Activated naive CD4-positive, alpha-beta T cell treated with anti-CD3 and anti-CD28 coated beads, Interleukin-2, amount 50 U/mL, for 24 hours (primary cell): ENCODE results near the gene MACROD2.

Experiments
- H3K27ac Mint-ChIP-seq: one replicate; pipeline ENCODE4 v1.8.0; 2021; ENCODE audit warnings: mild to moderate bottlenecking, mixed read lengths
- H3K27me3 Mint-ChIP-seq: one replicate; pipeline ENCODE4 v1.8.0; 2021; ENCODE audit warnings: mixed read lengths
- H3K36me3 Mint-ChIP-seq: one replicate; pipeline ENCODE4 v1.8.0; 2021; ENCODE audit warnings: mixed read lengths
- H3K4me1 Mint-ChIP-seq: one replicate; pipeline ENCODE4 v1.8.0; 2021; ENCODE audit warnings: mixed read lengths
- H3K4me3 Mint-ChIP-seq: one replicate; pipeline ENCODE4 v1.8.0; 2021; ENCODE audit warnings: mild to moderate bottlenecking, mixed read lengths
- H3K9me3 Mint-ChIP-seq: one replicate; pipeline ENCODE4 v1.8.0; 2021; ENCODE audit warnings: mixed read lengths

Gene MACROD2

DNA sequence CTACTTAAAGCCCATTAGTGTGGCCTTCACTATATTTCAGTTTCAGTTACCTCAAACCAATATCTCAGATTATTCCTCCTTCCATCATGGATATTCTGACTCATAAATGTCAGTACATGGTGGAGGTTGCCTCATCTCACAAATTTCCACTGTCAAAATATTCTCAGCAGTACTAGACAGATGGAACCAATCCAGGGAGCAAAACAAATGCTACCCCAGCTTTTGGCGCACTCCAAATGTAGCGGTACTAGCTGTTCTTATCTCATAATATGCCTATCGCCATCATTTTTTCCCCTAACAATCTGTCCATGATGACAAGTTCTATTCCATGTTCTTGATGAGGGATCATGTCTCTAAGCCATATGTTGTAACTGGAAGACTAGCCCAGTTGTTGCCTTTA is 1551.8 kb downstream of the MACROD2 start:
- no peak overlapping the region for H3K4me3 Mint-ChIP-seq
- peaks cover 9% of the 10 kb centered on the region for H3K9me3 Mint-ChIP-seq
- H3K27me3 Mint-ChIP-seq = no peaks in the 10 kb centered on the region
- no peaks in the 10 kb centered on the region for H3K36me3 Mint-ChIP-seq
- no peaks in the 10 kb centered on the region for H3K4me1 Mint-ChIP-seq
- H3K27ac Mint-ChIP-seq = no peak overlapping the region

DNA sequence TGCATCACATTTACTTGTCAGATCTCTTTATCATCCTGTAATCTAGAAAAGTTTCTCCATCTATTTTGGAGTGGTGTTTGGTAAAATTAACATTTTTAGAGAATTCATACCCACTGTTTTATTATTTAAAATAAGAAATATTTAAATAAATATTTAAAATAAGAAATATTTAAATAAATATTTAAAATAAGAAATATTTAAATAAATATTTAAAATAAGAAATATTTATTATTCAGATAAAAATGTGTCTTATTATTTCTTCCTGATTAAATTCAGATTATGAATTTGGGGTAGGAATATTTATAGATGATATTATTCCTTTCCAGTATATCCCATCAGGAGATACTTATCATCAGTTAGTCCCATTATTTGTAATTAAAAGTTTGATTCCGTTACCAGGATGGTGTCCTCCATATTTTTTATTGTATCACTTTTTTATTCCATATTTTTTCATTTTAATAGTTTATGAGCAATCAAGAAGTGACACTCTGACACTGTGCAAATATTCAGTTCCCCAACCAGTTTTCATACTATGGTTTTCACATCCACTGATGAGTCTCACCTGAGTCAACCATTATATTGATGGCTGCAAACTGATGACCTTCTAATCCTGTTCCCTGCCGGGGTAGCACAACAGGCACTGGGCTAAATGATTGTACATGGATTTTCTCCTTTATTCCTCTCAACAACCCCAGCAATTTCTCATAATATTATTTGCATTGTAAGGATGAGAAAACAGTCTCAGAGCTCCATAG is 1555.0 kb downstream of the MACROD2 start:
- Mint-ChIP-seq H3K36me3 (no peaks in the 10 kb centered on the region), H3K27ac (no peak overlapping the region), H3K4me3 (no peak overlapping the region), H3K9me3 (peaks cover 22% of the 10 kb centered on the region), H3K4me1 (no peaks in the 10 kb centered on the region), H3K27me3 (no peaks in the 10 kb centered on the region)

DNA sequence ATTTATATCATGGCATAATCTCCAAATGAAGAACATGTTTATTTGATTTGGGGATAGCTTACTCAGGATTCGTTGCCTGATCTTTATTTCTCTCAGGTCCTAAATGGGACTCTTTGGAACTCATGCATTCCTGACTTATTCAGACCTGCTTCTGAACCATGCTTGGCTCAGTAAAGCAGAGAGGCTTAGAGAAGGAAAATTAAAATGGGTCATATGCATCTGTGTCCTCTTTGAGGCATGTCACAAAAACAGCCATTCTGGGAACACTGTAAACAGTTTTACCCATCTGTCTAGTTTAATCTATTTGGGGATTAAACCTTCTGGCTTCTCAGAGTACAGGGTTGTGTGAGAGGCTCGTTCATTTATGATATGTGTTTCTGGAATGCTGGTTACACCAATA is 1560.6 kb downstream of the MACROD2 start:
- Mint-ChIP-seq H3K4me3 (no peak overlapping the region), H3K9me3 (peaks cover 13% of the 10 kb centered on the region), H3K4me1 (no peaks in the 10 kb centered on the region), H3K27ac (no peak overlapping the region), H3K27me3 (no peaks in the 10 kb centered on the region), H3K36me3 (no peaks in the 10 kb centered on the region)

DNA sequence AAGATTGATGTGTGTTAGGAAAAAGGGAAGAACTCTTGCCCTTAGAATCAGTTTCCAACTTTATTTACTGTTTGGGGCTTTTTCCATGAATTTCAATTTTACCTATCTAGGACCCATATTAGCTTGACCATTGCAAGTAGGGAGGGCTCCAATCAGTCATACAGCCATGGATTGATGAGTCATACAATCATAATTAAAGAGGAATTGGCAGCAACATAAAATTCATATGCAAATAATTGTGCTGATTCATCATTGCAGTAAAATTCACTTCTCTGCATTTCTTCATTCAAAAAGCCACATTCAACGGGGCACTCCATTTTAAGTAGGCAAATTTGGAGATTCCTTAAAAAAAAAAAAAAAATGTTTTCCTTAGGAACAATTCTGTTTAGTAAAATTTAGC is 1561.6 kb downstream of the MACROD2 start:
- H3K9me3 Mint-ChIP-seq = peaks cover 13% of the 10 kb centered on the region
- H3K27ac Mint-ChIP-seq = no peak overlapping the region
- no peaks in the 10 kb centered on the region for H3K4me1 Mint-ChIP-seq
- no peaks in the 10 kb centered on the region for H3K36me3 Mint-ChIP-seq
- H3K4me3 Mint-ChIP-seq = no peak overlapping the region
- H3K27me3 Mint-ChIP-seq = no peaks in the 10 kb centered on the region

DNA sequence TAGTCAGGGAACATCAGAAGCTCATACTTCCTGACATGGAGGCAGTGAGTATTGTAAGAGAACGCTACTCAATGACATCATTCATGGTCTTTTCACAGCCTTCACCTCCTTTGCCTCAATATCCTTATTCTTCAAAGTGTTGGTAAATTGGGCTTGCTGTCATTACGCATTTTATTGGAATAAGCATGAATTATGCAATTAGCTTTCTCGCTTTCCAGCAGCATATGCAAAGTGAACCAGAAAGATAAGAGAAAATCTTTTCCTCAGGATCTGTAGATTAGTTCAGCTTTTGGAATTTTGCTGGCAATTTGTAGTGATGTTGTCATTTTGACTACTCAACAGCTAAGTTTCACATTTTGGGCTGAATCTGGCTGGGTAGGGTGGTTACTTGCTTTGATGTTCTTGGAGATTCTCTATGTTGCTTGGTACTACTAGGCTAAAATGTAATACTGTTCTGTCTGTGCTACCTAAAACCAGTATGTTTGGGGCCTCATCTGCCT is 1565.8 kb downstream of the MACROD2 start:
- H3K36me3 Mint-ChIP-seq = no peaks in the 10 kb centered on the region
- H3K4me3 Mint-ChIP-seq = no peak overlapping the region
- no peak overlapping the region for H3K27ac Mint-ChIP-seq
- no peaks in the 10 kb centered on the region for H3K9me3 Mint-ChIP-seq
- no peaks in the 10 kb centered on the region for H3K27me3 Mint-ChIP-seq
- no peaks in the 10 kb centered on the region for H3K4me1 Mint-ChIP-seq

GRCh38 chr20:15561707-15562404 is 1566.5 kb downstream of the MACROD2 start:
- Mint-ChIP-seq H3K27ac (no peak overlapping the region), H3K36me3 (no peaks in the 10 kb centered on the region), H3K9me3 (no peaks in the 10 kb centered on the region), H3K4me3 (no peak overlapping the region), H3K27me3 (no peaks in the 10 kb centered on the region), H3K4me1 (no peaks in the 10 kb centered on the region)

DNA sequence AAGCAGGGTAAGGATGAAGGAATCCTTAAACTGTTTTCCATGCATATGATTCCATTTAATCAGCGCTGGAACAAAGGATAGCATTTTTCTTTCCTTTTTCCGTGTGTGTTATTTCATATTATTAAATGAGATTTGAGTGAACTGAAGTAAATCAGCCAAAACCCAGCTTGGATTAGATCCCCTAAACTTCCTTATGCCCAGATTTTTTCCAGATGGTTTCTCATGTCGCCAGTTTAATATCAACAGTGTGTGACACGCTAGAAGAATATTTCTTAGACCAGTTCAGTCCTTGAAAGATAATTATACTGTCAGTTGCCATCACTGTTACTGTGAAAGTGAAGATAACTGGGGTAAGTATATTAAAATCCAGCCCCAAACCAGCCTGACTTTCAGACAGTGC is 1568.5 kb downstream of the MACROD2 start:
- no peaks in the 10 kb centered on the region for H3K27me3 Mint-ChIP-seq
- H3K27ac Mint-ChIP-seq = no peak overlapping the region
- H3K36me3 Mint-ChIP-seq = no peaks in the 10 kb centered on the region
- H3K4me3 Mint-ChIP-seq = no peak overlapping the region
- H3K9me3 Mint-ChIP-seq = no peaks in the 10 kb centered on the region
- no peaks in the 10 kb centered on the region for H3K4me1 Mint-ChIP-seq

DNA sequence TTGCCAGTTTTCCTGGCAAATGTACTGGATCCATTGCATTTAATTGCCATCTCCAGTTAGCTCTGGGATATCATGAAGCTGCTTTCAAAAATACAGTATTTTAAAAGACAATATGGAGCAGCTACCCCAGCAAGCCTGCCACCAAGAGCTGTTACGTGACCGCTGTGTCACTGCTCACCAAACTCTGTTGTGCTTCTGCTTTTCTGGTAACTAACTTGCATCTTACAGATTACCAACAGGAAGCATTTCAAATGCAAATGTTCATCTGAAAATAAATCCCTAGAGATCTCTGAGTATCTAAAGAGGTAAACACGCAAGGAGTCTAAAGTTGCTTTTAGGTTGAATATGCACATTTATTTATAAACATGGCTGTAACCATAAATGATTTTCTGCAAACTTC is 1569.7 kb downstream of the MACROD2 start:
- Mint-ChIP-seq H3K4me1 (no peaks in the 10 kb centered on the region), H3K27ac (no peak overlapping the region), H3K4me3 (no peak overlapping the region), H3K27me3 (no peaks in the 10 kb centered on the region), H3K9me3 (no peaks in the 10 kb centered on the region), H3K36me3 (no peaks in the 10 kb centered on the region)

DNA sequence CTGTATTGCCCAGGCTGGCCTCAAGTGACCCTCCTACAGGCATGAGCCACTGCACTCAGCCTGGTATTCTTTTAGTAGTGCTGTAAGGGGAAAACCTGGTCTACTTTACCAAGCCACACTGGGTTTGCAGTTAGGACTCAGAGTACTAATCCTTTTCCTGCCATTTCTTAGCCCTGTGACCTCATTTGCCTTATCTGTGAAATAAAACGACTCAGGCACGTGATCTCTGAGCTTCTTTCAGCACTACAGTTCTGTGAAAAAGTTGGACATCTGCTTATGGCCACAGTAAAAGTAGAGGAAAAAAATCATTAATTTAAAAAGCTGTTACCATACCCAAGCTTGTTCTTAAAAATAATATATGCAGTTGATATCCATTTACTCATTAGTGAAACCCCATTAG is 1570.5 kb downstream of the MACROD2 start:
- no peaks in the 10 kb centered on the region for H3K4me1 Mint-ChIP-seq
- H3K4me3 Mint-ChIP-seq = no peak overlapping the region
- H3K27me3 Mint-ChIP-seq = no peaks in the 10 kb centered on the region
- H3K36me3 Mint-ChIP-seq = no peaks in the 10 kb centered on the region
- no peak overlapping the region for H3K27ac Mint-ChIP-seq
- no peaks in the 10 kb centered on the region for H3K9me3 Mint-ChIP-seq

GRCh38 chr20:15567219-15567618 is 1571.9 kb downstream of the MACROD2 start:
- H3K4me1 Mint-ChIP-seq = no peaks in the 10 kb centered on the region
- no peaks in the 10 kb centered on the region for H3K27me3 Mint-ChIP-seq
- H3K36me3 Mint-ChIP-seq = no peaks in the 10 kb centered on the region
- no peaks in the 10 kb centered on the region for H3K9me3 Mint-ChIP-seq
- no peak overlapping the region for H3K4me3 Mint-ChIP-seq
- H3K27ac Mint-ChIP-seq = no peak overlapping the region

- H3K4me1 Mint-ChIP-seq = no peaks in the 10 kb centered on the region
- no peaks in the 10 kb centered on the region for H3K27me3 Mint-ChIP-seq
- no peak overlapping the region for H3K27ac Mint-ChIP-seq
- H3K4me3 Mint-ChIP-seq = no peak overlapping the region
- no peaks in the 10 kb centered on the region for H3K9me3 Mint-ChIP-seq
- no peaks in the 10 kb centered on the region for H3K36me3 Mint-ChIP-seq
Observed at GRCh38 chr20:15570156-15570555, 1574.8 kb downstream of the MACROD2 start.

- Mint-ChIP-seq H3K27me3 (no peaks in the 10 kb centered on the region), H3K36me3 (no peaks in the 10 kb centered on the region), H3K9me3 (no peaks in the 10 kb centered on the region), H3K27ac (no peak overlapping the region), H3K4me1 (no peaks in the 10 kb centered on the region), H3K4me3 (no peak overlapping the region)
Observed at GRCh38 chr20:15571056-15571455, 1575.7 kb downstream of the MACROD2 start.

DNA sequence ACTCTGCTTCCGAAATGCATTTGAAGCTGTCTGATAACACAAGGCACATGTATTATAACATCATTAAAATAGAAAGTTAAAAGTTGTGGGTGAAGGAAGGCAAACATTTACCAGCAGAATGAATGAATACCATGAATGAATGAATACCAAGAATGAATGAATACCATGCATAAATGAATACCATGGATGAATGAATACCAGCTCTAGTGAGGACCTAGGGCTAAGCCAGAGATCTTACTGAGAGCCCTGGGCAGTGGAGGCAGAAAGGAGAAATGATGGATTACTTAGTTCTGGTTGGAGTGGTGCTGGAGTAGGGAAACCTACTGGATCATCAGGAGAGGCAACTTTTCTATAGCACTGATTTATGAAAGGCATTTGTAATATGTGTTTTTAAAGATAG is 1579.9 kb downstream of the MACROD2 start:
- H3K27me3 Mint-ChIP-seq = no peaks in the 10 kb centered on the region

GRCh38 chr20:15576411-15576810 is 1581.1 kb downstream of the MACROD2 start:
- Mint-ChIP-seq H3K36me3 (no peaks in the 10 kb centered on the region), H3K27ac (no peak overlapping the region), H3K27me3 (no peaks in the 10 kb centered on the region), H3K4me1 (no peaks in the 10 kb centered on the region), H3K9me3 (no peaks in the 10 kb centered on the region), H3K4me3 (no peak overlapping the region)

More for the DNA sequence above, 1579.9 kb downstream of the MACROD2 start:
- H3K9me3 Mint-ChIP-seq = no peaks in the 10 kb centered on the region
- no peaks in the 10 kb centered on the region for H3K4me1 Mint-ChIP-seq
- H3K36me3 Mint-ChIP-seq = no peaks in the 10 kb centered on the region
- H3K27ac Mint-ChIP-seq = no peak overlapping the region
- no peak overlapping the region for H3K4me3 Mint-ChIP-seq

DNA sequence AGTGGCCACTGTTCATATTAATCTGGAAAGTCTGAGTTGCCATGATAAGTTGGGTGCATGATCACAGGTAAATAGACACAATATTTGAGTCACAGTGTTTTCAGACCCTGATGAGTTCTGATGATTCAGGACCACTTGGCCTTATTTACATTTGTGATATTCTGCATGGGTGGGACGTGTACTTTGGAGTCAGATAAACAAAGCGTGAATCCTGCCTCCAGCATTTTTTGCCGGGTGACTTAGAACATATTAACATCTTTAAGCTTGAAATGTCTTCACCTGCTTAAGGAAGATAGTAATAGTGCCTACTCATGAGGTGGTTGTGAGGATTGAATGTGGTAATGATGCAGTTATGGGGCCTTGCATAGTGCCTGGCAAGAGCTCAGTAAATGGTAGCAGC is 1582.8 kb downstream of the MACROD2 start:
- Mint-ChIP-seq H3K36me3 (no peaks in the 10 kb centered on the region), H3K4me1 (no peaks in the 10 kb centered on the region), H3K27me3 (no peaks in the 10 kb centered on the region), H3K27ac (no peak overlapping the region), H3K4me3 (no peak overlapping the region), H3K9me3 (no peaks in the 10 kb centered on the region)

- Mint-ChIP-seq H3K4me1 (no peaks in the 10 kb centered on the region), H3K36me3 (no peaks in the 10 kb centered on the region), H3K27me3 (no peaks in the 10 kb centered on the region), H3K27ac (no peak overlapping the region), H3K4me3 (no peak overlapping the region), H3K9me3 (no peaks in the 10 kb centered on the region)
Observed at GRCh38 chr20:15579688-15580087, 1584.4 kb downstream of the MACROD2 start.
